AG04450 (cell line): ENCODE data around the gene BCAS1. TPM values are rescaled to one million over a fixed set of nuclear protein-coding genes. Genes with fewer than 3 reads are reported as not detected.

Experiments
- CTCF ChIA-PET: fragments of 300-600, 350-600 bp; formaldehyde crosslinking; extraction: SDS; loops from one replicate; lab custom pipeline; 2022; ENCODE audit warnings: antibody characterized with exemption, inconsistent platforms; lab: Charles Lee
- POLR2A ChIA-PET: fragments of 350-600 bp; formaldehyde crosslinking; extraction: SDS; loops from one replicate; lab custom pipeline; 2021; ENCODE audit warnings: antibody characterized with exemption, inconsistent platforms; lab: Yijun Ruan, JAX
- DNase-seq: peaks from one replicate; pipeline ENCODE4 v3.0.0-alpha.2; 2011; ENCODE audit warnings: low read depth, low spot score
- H3K27ac ChIP-seq: one replicate; pipeline ENCODE4 v1.5.1; 2012; ENCODE audit warnings: low read depth, low read length, control low read depth
- H3K27me3 ChIP-seq: one replicate; pipeline ENCODE4 v1.6.0; 2012; ENCODE audit warnings: low read length; ENCODE audit not compliant: control insufficient read depth, insufficient read depth
- H3K4me3 ChIP-seq: 2 replicates; pipeline ENCODE4 v1.5.1; 2011; ENCODE audit warnings: mild to moderate bottlenecking, low read depth, low read length, control low read depth
- H3K9me3 ChIP-seq: 2 replicates; pipeline ENCODE4 v1.5.1; 2012; ENCODE audit warnings: low read length; ENCODE audit not compliant: control insufficient read depth, insufficient read depth
- CTCF ChIP-seq: IDR thresholded peaks from 2 replicates; pipeline ENCODE4 v1.5.1; 2011; ENCODE audit warnings: low read depth, low read length, control low read depth, inconsistent platforms
- polyA plus RNA-seq: library from polyadenylated mRNA; depleted of rRNA; stranded (reverse); fragments of >200 nt; gene quantifications from 2 replicates; pipeline ENCODE4 v1.2.3, GENCODE V29; 2011

Gene BCAS1
- polyA plus RNA-seq, 1 experiment = not detected

- CTCF ChIA-PET = no interaction called here
- no peak overlapping the region for H3K27ac ChIP-seq
These were observed 19.3 kb downstream of the BCAS1 start for GRCh38 chr20:54051068-54051467.

GRCh38 chr20:54048891-54049545 is 21.4 kb downstream of the BCAS1 start:
- H3K27ac ChIP-seq = no peak overlapping the region
- no peaks in the 10 kb centered on the region for H3K9me3 ChIP-seq
- no peak for TF ChIP-seq CTCF
- CTCF ChIA-PET = no interaction called here
- no peak overlapping the region for H3K4me3 ChIP-seq
- POLR2A ChIA-PET = no interaction called here
- DNase-seq = no peak
- no peaks in the 10 kb centered on the region for H3K27me3 ChIP-seq

More at GRCh38 chr20:54051068-54051467, 19.3 kb downstream of the BCAS1 start:
- POLR2A ChIA-PET = no interaction called here
- Histone ChIP-seq H3K9me3 (no peaks in the 10 kb centered on the region), H3K4me3 (no peak overlapping the region), H3K27me3 (no peaks in the 10 kb centered on the region)
- TF ChIP-seq CTCF = no peak
- no peak for DNase-seq

- DNase-seq = no peak
- H3K9me3 ChIP-seq = no peaks in the 10 kb centered on the region
- ChIA-PET POLR2A (no interaction called here), CTCF (no interaction called here)
- TF ChIP-seq CTCF = no peak
- no peaks in the 10 kb centered on the region for H3K27me3 ChIP-seq
- H3K27ac ChIP-seq = no peak overlapping the region
- H3K4me3 ChIP-seq = no peak overlapping the region
These were observed 21.9 kb downstream of the BCAS1 start for GRCh38 chr20:54048481-54048880.

GRCh38 chr20:54047720-54048119 is 22.7 kb downstream of the BCAS1 start:
- Histone ChIP-seq H3K27ac (no peak overlapping the region), H3K27me3 (no peaks in the 10 kb centered on the region), H3K9me3 (no peaks in the 10 kb centered on the region), H3K4me3 (no peak overlapping the region)
- CTCF ChIA-PET = no interaction called here
- TF ChIP-seq CTCF = no peak
- DNase-seq = no peak
- POLR2A ChIA-PET = no interaction called here

GRCh38 chr20:54047048-54047447 is 23.3 kb downstream of the BCAS1 start:
- TF ChIP-seq CTCF = no peak
- ChIA-PET POLR2A (no interaction called here), CTCF (no interaction called here)
- DNase-seq = no peak
- no peaks in the 10 kb centered on the region for H3K9me3 ChIP-seq
- no peak overlapping the region for H3K27ac ChIP-seq
- no peak overlapping the region for H3K4me3 ChIP-seq
- no peaks in the 10 kb centered on the region for H3K27me3 ChIP-seq
